ENCODE results near the gene CTIF.

DNA sequence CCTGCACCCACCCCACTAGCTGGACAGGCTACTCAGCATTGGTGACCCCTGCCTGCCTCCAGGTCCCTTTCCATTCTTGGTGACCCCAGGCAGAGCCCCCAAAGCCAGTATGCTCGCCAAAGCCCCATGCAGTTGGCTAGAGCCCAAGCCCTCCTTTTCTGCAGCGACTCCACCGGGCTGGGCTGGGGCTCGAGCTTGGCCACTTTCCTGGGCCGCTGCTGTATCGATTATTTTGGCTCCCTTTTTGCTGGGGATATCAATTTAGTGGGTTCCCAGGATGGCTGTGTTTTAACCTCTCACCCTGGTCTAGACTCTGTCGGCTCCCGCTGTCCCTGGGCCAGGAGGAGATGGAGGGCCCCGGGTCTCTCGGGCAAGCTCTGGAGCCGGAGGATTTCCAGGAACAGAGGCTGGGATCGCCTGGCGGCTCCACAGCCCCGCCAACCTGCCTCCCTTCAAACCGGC, 335.9 kb downstream of the CTIF start:
- TF ChIP-seq, protein P1, sequence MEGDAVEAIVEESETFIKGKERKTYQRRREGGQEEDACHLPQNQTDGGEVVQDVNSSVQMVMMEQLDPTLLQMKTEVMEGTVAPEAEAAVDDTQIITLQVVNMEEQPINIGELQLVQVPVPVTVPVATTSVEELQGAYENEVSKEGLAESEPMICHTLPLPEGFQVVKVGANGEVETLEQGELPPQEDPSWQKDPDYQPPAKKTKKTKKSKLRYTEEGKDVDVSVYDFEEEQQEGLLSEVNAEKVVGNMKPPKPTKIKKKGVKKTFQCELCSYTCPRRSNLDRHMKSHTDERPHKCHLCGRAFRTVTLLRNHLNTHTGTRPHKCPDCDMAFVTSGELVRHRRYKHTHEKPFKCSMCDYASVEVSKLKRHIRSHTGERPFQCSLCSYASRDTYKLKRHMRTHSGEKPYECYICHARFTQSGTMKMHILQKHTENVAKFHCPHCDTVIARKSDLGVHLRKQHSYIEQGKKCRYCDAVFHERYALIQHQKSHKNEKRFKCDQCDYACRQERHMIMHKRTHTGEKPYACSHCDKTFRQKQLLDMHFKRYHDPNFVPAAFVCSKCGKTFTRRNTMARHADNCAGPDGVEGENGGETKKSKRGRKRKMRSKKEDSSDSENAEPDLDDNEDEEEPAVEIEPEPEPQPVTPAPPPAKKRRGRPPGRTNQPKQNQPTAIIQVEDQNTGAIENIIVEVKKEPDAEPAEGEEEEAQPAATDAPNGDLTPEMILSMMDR (conservative IDR thresholded peaks at IDR 0.05 in 1 of 2, IDR thresholded peaks at IDR 0.05 in 1 of 2; ENCODE audit: low read depth in 1 of 2, low read length in 2 of 2): no peak
- no peak for TF ChIP-seq EZH2 (IDR thresholded peaks at IDR 0.05; ENCODE audit: low read length, missing control alignments)
